Esophagus squamous epithelium (tissue), 4 donors: Measurements from ENCODE around the gene UPK1B.

Experiments
- CTCF ChIP-seq, 6 experiments: fragments of 450-650 bp in 4 of 6; fragments of 200-600 bp in 2 of 6; sonication (generic) in 2 of 6; IDR thresholded peaks; one replicate each; pipeline ENCODE4 v1.5.1; 2016 to 2019; ENCODE audit warnings: antibody characterized with exemption in 6 of 6, mild to moderate bottlenecking in 4 of 6, moderate library complexity in 4 of 6
- POLR2A ChIP-seq, 4 donors: fragments of 450-650 bp; IDR thresholded peaks; one replicate each; pipeline ENCODE4 v1.6.1; 2017; ENCODE audit warnings: antibody characterized with exemption in 4 of 4, mild to moderate bottlenecking in 4 of 4, moderate library complexity in 3 of 4

- TF ChIP-seq POLR2A (IDR thresholded peaks at IDR 0.05) (no peak), CTCF (IDR thresholded peaks at IDR 0.05) (no peak)
Measured at GRCh38 chr3:119228373-119229145, 55.2 kb downstream of the UPK1B start.
